Psoas muscle (tissue), 8 donors: Measurements from ENCODE around the gene DYNLT1. TPM values are rescaled to one million over a fixed set of nuclear protein-coding genes. Genes with fewer than 3 reads are reported as not detected.

Source experiments
- ATAC-seq, 4 donors: fragments of 200-7000 bp; cut with Tn5 transposase; one replicate each; pipeline ENCODE4 v1.9.1; 2020; ENCODE audit warnings: moderate library complexity in 3 of 4, mild to moderate bottlenecking in 2 of 4
- DNase-seq, 2 donors: peaks; one replicate each; pipeline ENCODE4 v3.0.0-alpha.2; 2020
- H3K27ac ChIP-seq: fragments of 200-600 bp; one replicate; pipeline ENCODE4 v1.8.0; 2022
- H3K27me3 ChIP-seq, 3 donors: fragments of 200-600 bp in 1 of 3; one replicate each; pipeline versions ENCODE4 v1.6.1 to v1.8.0; 2013 to 2022; ENCODE audit warnings: low read length in 2 of 3, mild to moderate bottlenecking in 2 of 3, moderate library complexity in 1 of 3; ENCODE audit not compliant: insufficient read depth in 3 of 3
- H3K36me3 ChIP-seq, 2 donors: fragments of 200-600 bp in 1 of 2; one replicate each; pipeline versions ENCODE4 v1.6.1 to v1.8.0; 2013 to 2022; ENCODE audit warnings: low read depth in 1 of 2, mild to moderate bottlenecking in 1 of 2, moderate library complexity in 1 of 2; ENCODE audit not compliant: insufficient read depth in 1 of 2
- H3K4me1 ChIP-seq: fragments of 200-600 bp; one replicate; pipeline ENCODE4 v1.8.0; 2022
- H3K4me3 ChIP-seq: fragments of 200-600 bp; one replicate; pipeline ENCODE4 v1.8.0; 2022; ENCODE audit warnings: mild to moderate bottlenecking
- H3K9me3 ChIP-seq: fragments of 200-600 bp; one replicate; pipeline ENCODE4 v1.8.0; 2022
- CTCF ChIP-seq: fragments of 200-600 bp; IDR thresholded peaks from one replicate; pipeline ENCODE4 v1.8.0; 2022; ENCODE audit warnings: antibody characterized with exemption
- WGBS, 3 donors: extraction: QIAGEN DNeasy Blood & Tissue Kit; methylation state at CpG; one replicate each; pipeline versions ENCODE4 v1.1.6 to v1.1.7; 2013; 5-methylcytosine and 5-hydroxymethylcytosine counted together
- intact Hi-C, 2 donors: fragments of 100-400 bp; cut with DNase I; formaldehyde crosslinking; loops; one replicate each; pipeline versions ENCODE4 v1.11.0 to v1.14.2; 2022
- polyA plus RNA-seq, 3 donors: library from polyadenylated mRNA; stranded (reverse); fragments of 200-250 nt; gene quantifications; one replicate each; pipeline ENCODE4 v1.2.3, GENCODE V29; 2013
- total RNA-seq, 4 donors: library from RNA; stranded (reverse); fragmentation: NEBNext Ultra II Directional in 2 of 4; extraction: Animal tissue kit (Norgen Biotek cat#: 25700) in 2 of 4; gene quantifications; one replicate each; pipeline versions ENCODE4 v1.2.1 to v1.2.4, GENCODE V29; 2021 to 2023
- donor health status: healthy with polysubstance abuse.
- donor health status: DM: no; HTN: no; CAD: no; lungs with moderate emphysema.
- donor health status: Bipolar disorder and iron deficiency.
- donor health status: healthy.
- donor health status: DM: yes; HTN: yes; CAD: no.
- donor health status: DM: no; HTN: no; CAD: no.
- donor health status: DM: no; HTN: no; CAD: no.
- donor health status: DM: yes; HTN: yes; CAD: no.

DYNLT1 gene
- total and polyA plus RNA-seq, 7 donors: 112 to 202 (median 146) TPM

- intact Hi-C loops: no loop called here
- Histone ChIP-seq H3K9me3 (no peaks in the 10 kb centered on the region), H3K27me3 (no peaks in the 10 kb centered on the region), H3K4me1 (no peaks in the 10 kb centered on the region), H3K4me3 (no peak overlapping the region), H3K36me3 (peaks cover 10 to 89% of the 10 kb centered on the region in 2 donors), H3K27ac (no peak overlapping the region)
- WGBS, 3 donors: 87 to 94% (median 92%) methylated on average over 4 of the region's 4 CpGs
- TF ChIP-seq CTCF: no peak
- DNase-seq (no peak), ATAC-seq (no peak)
These were observed 52.7 kb downstream of the DYNLT1 start for GRCh38 chr6:158591810-158592209.

- TF ChIP-seq CTCF: no peak
- no peaks in the 10 kb centered on the region for H3K27me3 ChIP-seq
- no peaks in the 10 kb centered on the region for H3K4me1 ChIP-seq
- DNase-seq (no peak), ATAC-seq (no peak)
- H3K36me3 ChIP-seq: peaks cover 10 to 94% of the 10 kb centered on the region in 2 donors
- H3K9me3 ChIP-seq: no peaks in the 10 kb centered on the region
- 63 to 75% (median 72%) methylated on average over 7 of the region's 7 CpGs for WGBS, 3 donors
- H3K4me3 ChIP-seq: no peak overlapping the region
- intact Hi-C loops: no loop called here
- no peak overlapping the region for H3K27ac ChIP-seq
These were observed 53.3 kb downstream of the DYNLT1 start for GRCh38 chr6:158591134-158591809.

GRCh38 chr6:158589366-158589765 is 55.2 kb downstream of the DYNLT1 start:
- no peak for TF ChIP-seq CTCF
- Histone ChIP-seq H3K27ac (no peak overlapping the region), H3K4me3 (no peak overlapping the region), H3K4me1 (no peaks in the 10 kb centered on the region), H3K27me3 (no peaks in the 10 kb centered on the region), H3K36me3 (peaks cover 12 to 93% of the 10 kb centered on the region in 2 donors), H3K9me3 (no peaks in the 10 kb centered on the region)
- 56 to 72% (median 58%) methylated on average over 8 of the region's 8 CpGs for WGBS, 3 donors
- ATAC-seq (no peak), DNase-seq (no peak)
- intact Hi-C loops: no loop called here

- Histone ChIP-seq H3K9me3 (no peaks in the 10 kb centered on the region), H3K27ac (no peak overlapping the region), H3K36me3 (peaks cover 8 to 67% of the 10 kb centered on the region in 2 donors), H3K27me3 (no peaks in the 10 kb centered on the region), H3K4me3 (no peak overlapping the region), H3K4me1 (peaks cover 3% of the 10 kb centered on the region)
- intact Hi-C loops: no loop called here
- no peak for ATAC-seq
- no peak for TF ChIP-seq CTCF
- no peak for DNase-seq
- WGBS, 3 donors: 96 to 98% (median 97%) methylated on average over 8 of the region's 8 CpGs
These were observed 57.9 kb downstream of the DYNLT1 start for GRCh38 chr6:158586652-158587051.

Other genes with a start within 250 kb of the DYNLT1 start
- 10 to 100 TPM in 3 of 4 donors, 1 to 10 TPM in 1; 7.8 to 12.9 (median 11.5) TPM for gene TMEM181, start 84.7 kb downstream of the DYNLT1 start, total RNA-seq
- 10 to 100 TPM in 2 of 3 donors, 1 to 10 TPM in 1; 6.8 to 16.2 (median 13.2) TPM for gene TMEM181, start 84.7 kb downstream of the DYNLT1 start, polyA plus RNA-seq
- 10 to 100 TPM in 2 of 4 donors, 1 to 10 TPM in 2; 1.9 to 17.3 (median 11.0) TPM for gene SYTL3, start 5.3 kb upstream of the DYNLT1 start, total RNA-seq
- gene SYTL3, start 5.3 kb upstream of the DYNLT1 start, polyA plus RNA-seq: 1 to 10 TPM; 1.7 to 4.1 (median 2.2) TPM
- 10 to 100 TPM; 25.9 to 61.7 (median 33.3) TPM for gene EZR, start 174.6 kb upstream of the DYNLT1 start, total RNA-seq
- 10 to 100 TPM; 19.1 to 32.5 (median 30.9) TPM for gene EZR, start 174.6 kb upstream of the DYNLT1 start, polyA plus RNA-seq